Femur (tissue), 1 donor: ENCODE measurements around the gene AMBRA1.
A peak's percentile ranks its signal among the peaks of the same experiment; 100 is the strongest.

Experiments used
- DNase-seq: peaks from one replicate; pipeline ENCODE4 v3.0.0-alpha.2; 2017

AMBRA1 gene

DNA sequence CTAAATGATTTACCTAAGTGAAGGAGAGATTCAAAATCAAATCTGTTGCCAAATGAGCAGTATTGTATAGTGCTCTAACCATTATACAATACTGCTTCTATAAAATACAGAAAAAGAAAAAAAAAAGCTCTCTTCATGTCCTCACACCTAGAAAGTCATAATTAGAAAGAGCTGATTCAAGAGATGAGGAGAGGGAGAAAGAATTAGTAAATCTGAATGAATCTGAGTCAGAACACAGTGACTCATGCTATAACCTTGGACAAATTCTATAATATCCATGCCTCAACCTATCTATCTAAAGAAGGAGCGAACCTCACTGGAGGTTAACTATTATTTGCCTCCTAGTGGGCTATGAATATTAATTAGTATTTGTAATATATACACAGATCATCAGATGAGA is 29.4 kb downstream of the AMBRA1 start:
- no peak for DNase-seq

- no peak for DNase-seq
These were observed 31.3 kb downstream of the AMBRA1 start for GRCh38 chr11:46562527-46562926.

DNA sequence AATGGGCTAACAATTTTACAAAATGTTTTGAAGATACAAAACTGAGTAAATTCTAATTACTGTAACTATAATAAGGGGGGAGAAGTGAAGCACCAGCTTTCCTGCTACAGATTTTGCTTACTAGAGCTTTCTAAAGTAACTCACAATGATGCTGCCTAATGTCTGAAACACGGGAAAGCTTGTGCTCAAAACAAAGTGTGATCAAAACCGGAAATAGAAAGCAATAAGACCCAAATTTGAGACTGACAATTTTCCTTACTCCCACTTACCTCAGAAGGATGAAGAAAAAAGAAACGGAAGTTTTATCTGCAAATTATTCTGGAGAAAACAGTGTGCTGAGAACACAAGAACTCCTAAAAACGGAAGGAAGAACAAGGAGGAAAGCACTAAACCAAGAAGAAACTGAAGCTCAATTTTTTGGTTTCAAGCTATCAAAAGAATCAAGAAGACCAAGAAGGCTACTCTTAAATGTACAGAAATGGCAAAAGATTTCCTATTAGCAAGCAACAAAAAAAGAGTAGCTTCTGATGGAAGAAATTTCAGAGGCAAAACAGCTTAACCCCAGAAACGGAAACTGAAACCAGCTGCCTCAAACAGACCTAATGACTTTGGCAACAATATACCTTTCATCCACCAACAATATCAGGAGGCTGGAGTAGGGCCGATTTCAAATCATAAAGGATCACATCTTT is 33.4 kb downstream of the AMBRA1 start:
- no peak for DNase-seq

GRCh38 chr11:46559815-46560214 is 34.0 kb downstream of the AMBRA1 start:
- DNase-seq, result no peak

GRCh38 chr11:46557684-46558151 is 36.1 kb downstream of the AMBRA1 start:
- DNase-seq, result no peak

- no peak for DNase-seq
These were observed 38.4 kb downstream of the AMBRA1 start for GRCh38 chr11:46555267-46556054.

- no peak for DNase-seq
These were observed 39.3 kb downstream of the AMBRA1 start for GRCh38 chr11:46554213-46555147.

- no peak for DNase-seq
These were observed 40.0 kb downstream of the AMBRA1 start for GRCh38 chr11:46553814-46554212.

- DNase-seq, result no peak
These were observed 42.6 kb downstream of the AMBRA1 start for GRCh38 chr11:46551261-46551660.

GRCh38 chr11:46547579-46547978 is 46.2 kb downstream of the AMBRA1 start:
- no peak for DNase-seq

GRCh38 chr11:46543564-46543963 is 50.3 kb downstream of the AMBRA1 start:
- DNase-seq, result no peak

GRCh38 chr11:46541593-46542371 is 52.0 kb downstream of the AMBRA1 start:
- DNase-seq, result no peak

DNA sequence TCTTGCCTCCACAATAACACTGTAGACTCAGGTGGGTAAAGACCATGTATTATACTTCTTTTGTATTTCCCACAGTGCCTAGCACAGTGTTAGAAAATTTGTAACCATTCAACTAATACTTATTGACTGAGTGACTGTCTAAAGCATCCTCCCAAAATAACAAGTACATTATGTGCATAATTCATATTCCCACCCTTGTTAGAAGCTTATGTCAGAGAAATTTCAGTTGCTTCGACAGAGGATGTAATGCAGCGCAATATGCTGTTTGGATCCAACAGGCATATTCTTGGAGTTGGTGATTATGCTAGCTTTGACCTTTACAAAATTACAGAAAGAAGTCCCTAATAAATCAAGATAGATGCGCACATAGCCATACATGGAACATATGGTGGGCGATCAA is 53.0 kb downstream of the AMBRA1 start:
- DNase-seq, result no peak

DNA sequence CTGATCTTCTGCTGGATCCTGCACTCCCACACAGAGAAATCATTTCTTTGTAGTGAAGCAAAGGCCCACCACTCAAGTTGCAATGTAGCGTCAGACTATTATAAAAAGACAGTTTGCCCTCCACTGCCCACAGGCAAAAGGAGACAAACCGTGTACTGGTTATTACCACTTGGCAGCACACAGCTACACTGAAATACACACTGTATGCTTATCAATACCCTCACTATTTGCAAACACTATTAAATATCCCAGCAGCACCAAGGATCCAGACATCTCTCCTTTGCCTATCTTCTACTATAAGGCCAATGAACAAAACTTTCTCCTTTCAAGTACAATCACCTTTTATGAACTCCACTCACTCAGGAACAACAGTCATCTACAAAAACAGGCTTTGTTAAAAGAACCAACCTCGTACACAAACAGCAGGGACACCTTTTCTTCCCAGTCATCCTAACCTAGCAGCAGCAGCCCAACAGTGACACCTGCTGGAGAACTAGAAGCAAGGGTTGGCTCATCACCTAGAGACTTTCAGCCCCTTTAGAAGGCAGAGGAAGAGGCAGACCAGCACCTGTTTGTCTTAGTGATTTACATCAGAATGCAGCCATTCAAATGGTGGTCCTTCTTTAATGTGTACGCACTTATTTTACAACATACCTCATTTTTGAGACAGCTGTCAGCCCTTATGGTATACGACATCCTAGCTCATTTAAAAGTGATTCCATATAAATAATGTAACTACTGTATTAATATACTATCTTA is 56.1 kb downstream of the AMBRA1 start:
- DNase-seq, result peak; percentile 78

- DNase-seq, result no peak
These were observed 56.7 kb downstream of the AMBRA1 start for GRCh38 chr11:46537121-46537520.

DNA sequence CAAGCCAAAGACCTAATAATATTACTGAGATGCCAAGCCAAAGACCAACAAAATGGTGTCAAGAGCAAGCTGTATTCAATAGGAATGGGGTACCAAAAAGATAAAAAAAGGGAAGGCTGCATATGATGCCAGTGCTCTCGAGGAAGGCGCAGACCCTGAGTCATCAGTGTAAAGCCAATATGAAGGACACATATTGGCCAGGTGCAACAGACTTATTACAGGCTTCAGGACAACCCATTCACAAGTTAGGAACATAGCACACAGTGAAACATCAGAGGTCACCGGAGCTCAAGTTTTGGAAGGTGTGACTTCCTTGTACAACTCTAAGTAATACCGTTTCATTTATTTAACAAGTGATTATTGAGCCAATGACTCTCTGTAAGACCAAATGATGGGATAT is 58.1 kb downstream of the AMBRA1 start:
- DNase-seq, result no peak

- no peak for DNase-seq
These were observed 59.1 kb downstream of the AMBRA1 start for GRCh38 chr11:46534711-46535110.

DNA sequence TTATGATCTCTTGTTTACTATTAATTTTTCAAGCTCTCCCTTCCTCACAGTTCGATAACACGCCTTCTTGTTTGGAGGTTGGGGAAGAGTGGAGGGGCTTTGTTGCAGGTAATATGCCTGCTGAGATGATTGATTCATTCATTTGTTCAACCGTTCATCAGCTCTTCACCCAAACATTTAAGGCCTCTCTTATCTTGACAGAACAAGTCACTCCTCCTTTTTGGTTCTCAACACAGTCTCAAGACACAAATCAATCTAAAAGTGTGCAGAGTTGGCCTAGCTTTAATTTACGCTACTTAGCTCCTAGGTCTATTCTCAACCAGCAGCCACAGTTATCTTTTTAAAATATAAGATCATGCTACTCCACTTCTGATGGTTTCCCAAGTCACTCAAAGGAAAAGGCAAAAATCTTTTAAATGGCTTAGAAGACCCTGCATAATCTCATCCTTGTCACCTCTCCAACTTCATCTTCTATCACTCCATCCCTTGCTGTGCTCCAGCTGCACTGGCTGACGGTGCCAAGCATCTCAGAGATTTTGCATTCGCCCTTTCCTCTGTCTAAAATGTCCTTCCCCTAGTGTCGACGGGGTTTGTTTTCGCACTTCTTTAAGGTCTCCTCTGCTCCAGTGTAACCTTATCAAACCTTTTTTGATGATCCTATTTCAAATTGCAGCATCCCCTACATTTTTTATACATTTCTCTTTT is 60.3 kb downstream of the AMBRA1 start:
- DNase-seq, result no peak

GRCh38 chr11:46529928-46530574 is 63.8 kb downstream of the AMBRA1 start:
- DNase-seq, result no peak
